ENCODE results near the gene KRT76. TPM values are rescaled to one million over a fixed set of nuclear protein-coding genes. Genes with fewer than 3 reads are reported as not detected.

KRT76 gene
- total RNA-seq, 1 experiment from 2014 or later, result not detected

DNA sequence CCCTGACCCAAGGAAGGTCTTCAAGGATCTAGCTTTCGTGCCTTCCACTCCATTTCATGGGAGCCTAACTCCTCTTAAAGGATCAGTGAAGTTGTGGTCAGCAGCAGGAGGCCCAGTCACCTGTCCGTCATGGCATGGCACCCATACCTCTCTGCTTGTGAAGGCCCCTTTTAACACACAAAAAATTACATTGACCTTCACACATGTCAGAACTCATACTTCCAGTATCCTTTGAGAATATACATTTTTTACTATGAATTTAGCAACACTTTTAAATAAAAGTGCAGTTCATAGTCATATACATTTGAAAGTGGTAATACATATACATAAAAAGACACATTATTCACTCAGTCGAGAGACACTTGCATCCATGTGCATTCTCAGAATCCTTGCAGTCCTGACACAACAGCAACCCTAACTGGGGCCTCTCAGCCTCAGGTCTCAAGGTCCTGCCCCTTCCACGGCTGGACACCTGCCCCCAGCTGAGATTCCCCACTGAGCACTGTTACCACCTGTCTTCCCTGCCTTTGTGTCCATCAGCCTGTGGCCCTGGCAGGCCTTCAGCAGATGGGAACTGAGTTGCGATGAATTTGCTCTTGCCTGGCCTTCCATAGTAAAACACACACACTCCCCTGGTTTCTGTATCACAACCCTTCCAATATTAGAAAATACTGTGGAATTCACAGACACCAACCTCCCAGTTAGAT lies 22.5 kb upstream of the KRT76 start:
- no peaks in the 10 kb centered on the region for H3K9me3 Mint-ChIP-seq (ENCODE audit: low read depth, unreplicated experiment)
- no peak for DNase-seq
- H3K27me3 Mint-ChIP-seq (ENCODE audit: unreplicated experiment), result peaks cover 16% of the 10 kb centered on the region
- CTCF ChIA-PET, result no interaction called here
- no peak overlapping the region for H3K27ac Mint-ChIP-seq (ENCODE audit: unreplicated experiment)
- no TSS peak for BruUV-seq (replicated peaks)
- H3K4me3 Mint-ChIP-seq (ENCODE audit: low read depth, unreplicated experiment), result no peak overlapping the region
- TF ChIP-seq, protein P1, sequence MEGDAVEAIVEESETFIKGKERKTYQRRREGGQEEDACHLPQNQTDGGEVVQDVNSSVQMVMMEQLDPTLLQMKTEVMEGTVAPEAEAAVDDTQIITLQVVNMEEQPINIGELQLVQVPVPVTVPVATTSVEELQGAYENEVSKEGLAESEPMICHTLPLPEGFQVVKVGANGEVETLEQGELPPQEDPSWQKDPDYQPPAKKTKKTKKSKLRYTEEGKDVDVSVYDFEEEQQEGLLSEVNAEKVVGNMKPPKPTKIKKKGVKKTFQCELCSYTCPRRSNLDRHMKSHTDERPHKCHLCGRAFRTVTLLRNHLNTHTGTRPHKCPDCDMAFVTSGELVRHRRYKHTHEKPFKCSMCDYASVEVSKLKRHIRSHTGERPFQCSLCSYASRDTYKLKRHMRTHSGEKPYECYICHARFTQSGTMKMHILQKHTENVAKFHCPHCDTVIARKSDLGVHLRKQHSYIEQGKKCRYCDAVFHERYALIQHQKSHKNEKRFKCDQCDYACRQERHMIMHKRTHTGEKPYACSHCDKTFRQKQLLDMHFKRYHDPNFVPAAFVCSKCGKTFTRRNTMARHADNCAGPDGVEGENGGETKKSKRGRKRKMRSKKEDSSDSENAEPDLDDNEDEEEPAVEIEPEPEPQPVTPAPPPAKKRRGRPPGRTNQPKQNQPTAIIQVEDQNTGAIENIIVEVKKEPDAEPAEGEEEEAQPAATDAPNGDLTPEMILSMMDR (IDR thresholded peaks at IDR 0.05; ENCODE audit: unreplicated experiment), result no peak
- intact Hi-C loops (cut with micrococcal nuclease; ENCODE audit: unreplicated experiment), result no loop called here
- H3K4me1 Mint-ChIP-seq (ENCODE audit: low read depth, unreplicated experiment), result peaks cover 26% of the 10 kb centered on the region
- H3K36me3 Mint-ChIP-seq (ENCODE audit: insufficient read depth, unreplicated experiment), result no peaks in the 10 kb centered on the region

DNA sequence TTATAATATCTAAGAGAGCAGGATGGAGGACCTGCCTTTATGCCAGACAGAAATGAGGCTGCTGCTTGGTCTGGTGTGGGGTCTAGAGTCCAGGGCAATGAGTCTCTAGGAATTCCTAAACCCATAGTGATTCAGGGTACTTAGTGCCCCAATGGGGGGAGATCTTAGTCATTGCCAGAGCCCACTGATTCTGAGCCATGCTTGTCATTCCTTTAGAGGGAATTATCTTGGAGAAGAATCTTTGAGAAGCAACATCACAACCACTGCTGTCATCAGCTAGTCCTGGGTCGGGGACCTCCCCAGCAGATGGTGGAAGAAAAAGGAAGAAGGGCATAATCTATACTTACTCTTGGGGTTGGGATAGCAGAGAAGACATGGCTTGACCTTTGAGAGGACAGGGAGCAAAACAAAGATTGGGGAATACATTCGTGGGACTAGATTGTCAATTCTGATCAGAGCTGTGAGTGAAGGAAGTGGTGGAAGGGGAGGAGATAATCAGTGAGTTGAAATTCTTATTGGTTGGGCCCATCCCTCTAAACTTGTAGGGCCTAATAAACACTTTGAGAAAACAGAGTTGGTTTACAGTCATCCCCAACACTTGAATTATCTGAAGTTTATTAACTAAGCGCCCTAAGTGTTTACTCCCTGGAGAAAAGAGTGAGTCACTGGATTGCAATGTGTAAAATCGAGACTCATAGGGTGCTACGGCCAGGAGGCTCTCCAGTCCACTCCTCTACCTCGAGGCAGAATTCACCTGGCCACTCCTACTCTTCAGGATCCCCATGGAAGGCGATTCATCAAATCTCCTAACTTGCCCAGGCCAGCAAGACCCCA lies 21.7 kb upstream of the KRT76 start:
- BruUV-seq (replicated peaks), result no TSS peak
- TF ChIP-seq, protein P1 (IDR thresholded peaks at IDR 0.05; ENCODE audit: unreplicated experiment), result no peak
- intact Hi-C loops (cut with micrococcal nuclease; ENCODE audit: unreplicated experiment), result no loop called here
- H3K27me3 Mint-ChIP-seq (ENCODE audit: unreplicated experiment), result peaks cover 16% of the 10 kb centered on the region
- H3K36me3 Mint-ChIP-seq (ENCODE audit: insufficient read depth, unreplicated experiment), result no peaks in the 10 kb centered on the region
- peak; percentile 18 for DNase-seq
- H3K9me3 Mint-ChIP-seq (ENCODE audit: low read depth, unreplicated experiment), result no peaks in the 10 kb centered on the region
- H3K4me3 Mint-ChIP-seq (ENCODE audit: low read depth, unreplicated experiment), result no peak overlapping the region
- CTCF ChIA-PET, result no interaction called here
- no peak overlapping the region for H3K27ac Mint-ChIP-seq (ENCODE audit: unreplicated experiment)
- peaks cover 26% of the 10 kb centered on the region for H3K4me1 Mint-ChIP-seq (ENCODE audit: low read depth, unreplicated experiment)

DNA sequence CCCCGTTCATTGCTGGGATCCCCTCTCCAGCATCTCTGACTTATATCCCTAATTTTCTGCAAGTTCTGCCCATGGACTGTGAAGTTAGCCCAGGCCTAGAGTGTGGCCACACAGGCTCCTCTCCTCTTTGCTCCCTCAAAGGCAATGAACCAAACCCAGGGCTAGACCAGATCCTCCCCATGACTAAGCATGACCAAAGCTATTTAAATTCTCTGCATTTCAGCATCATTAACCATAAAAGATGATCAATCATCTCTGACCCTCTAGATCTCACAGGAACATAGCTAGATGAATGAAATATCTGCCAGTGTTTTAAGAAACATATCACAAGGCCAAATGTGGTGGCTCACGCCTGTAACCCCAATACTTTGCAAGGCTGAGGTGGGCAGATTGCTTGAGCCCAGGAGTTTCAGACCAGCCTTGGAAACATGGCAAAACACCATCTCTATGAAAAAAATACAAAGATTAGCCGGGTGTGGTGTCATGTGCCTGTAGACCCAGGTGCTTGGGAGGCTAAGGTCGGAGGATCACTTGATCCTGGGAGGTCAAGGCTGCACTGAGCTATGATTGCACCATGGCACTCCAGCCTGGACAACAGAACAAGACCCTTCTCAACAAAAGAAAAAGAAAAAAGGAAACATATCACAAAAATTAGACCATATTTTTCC lies 21.0 kb upstream of the KRT76 start:
- DNase-seq, result no peak
- BruUV-seq (replicated peaks), result no TSS peak
- no peaks in the 10 kb centered on the region for H3K9me3 Mint-ChIP-seq (ENCODE audit: low read depth, unreplicated experiment)
- intact Hi-C loops (cut with micrococcal nuclease; ENCODE audit: unreplicated experiment), result no loop called here
- CTCF ChIA-PET, result no interaction called here
- H3K27ac Mint-ChIP-seq (ENCODE audit: unreplicated experiment), result no peak overlapping the region
- TF ChIP-seq, protein P1 (IDR thresholded peaks at IDR 0.05; ENCODE audit: unreplicated experiment), result no peak
- peaks cover 26% of the 10 kb centered on the region for H3K4me1 Mint-ChIP-seq (ENCODE audit: low read depth, unreplicated experiment)
- H3K4me3 Mint-ChIP-seq (ENCODE audit: low read depth, unreplicated experiment), result no peak overlapping the region
- H3K27me3 Mint-ChIP-seq (ENCODE audit: unreplicated experiment), result peaks cover 10% of the 10 kb centered on the region
- no peaks in the 10 kb centered on the region for H3K36me3 Mint-ChIP-seq (ENCODE audit: insufficient read depth, unreplicated experiment)

DNA sequence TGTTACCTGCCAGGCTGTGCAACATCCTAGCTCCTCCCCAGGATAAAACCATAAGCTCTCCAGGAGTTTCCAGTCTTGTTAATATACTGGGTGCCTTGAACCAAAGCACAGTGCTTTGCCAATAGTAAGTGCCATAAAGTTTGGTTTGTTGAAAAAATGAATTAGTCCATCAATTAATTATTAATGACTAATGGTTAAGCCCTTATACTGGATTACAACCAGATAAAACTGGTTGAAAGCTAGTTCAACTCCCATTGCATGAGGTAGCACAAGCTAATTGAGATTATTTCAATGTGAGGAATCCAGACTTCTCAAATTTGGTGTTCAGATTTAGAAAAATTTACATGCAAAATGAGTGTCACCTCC lies 20.4 kb upstream of the KRT76 start:
- Mint-ChIP-seq H3K27ac (ENCODE audit: unreplicated experiment) (no peak overlapping the region), H3K36me3 (ENCODE audit: insufficient read depth, unreplicated experiment) (no peaks in the 10 kb centered on the region), H3K27me3 (ENCODE audit: unreplicated experiment) (peaks cover 4% of the 10 kb centered on the region), H3K4me1 (ENCODE audit: low read depth, unreplicated experiment) (peaks cover 26% of the 10 kb centered on the region), H3K9me3 (ENCODE audit: low read depth, unreplicated experiment) (no peaks in the 10 kb centered on the region), H3K4me3 (ENCODE audit: low read depth, unreplicated experiment) (no peak overlapping the region)
- TF ChIP-seq, protein P1 (IDR thresholded peaks at IDR 0.05; ENCODE audit: unreplicated experiment), result no peak
- intact Hi-C loops (cut with micrococcal nuclease; ENCODE audit: unreplicated experiment), result no loop called here
- BruUV-seq (replicated peaks), result no TSS peak
- no peak for DNase-seq
- CTCF ChIA-PET, result no interaction called here

Measured in Calu3 (cell line).